H1 (cell line): ENCODE measurements around the gene COPZ1. TPM values are rescaled to one million over a fixed set of nuclear protein-coding genes. Genes with fewer than 3 reads are reported as not detected.

Source experiments
- CTCF ChIA-PET: fragments of 300-600 bp; sonication (Branson Sonifier 250); formaldehyde crosslinking; loops from one replicate; lab custom pipeline; 2021; ENCODE audit not compliant: partially characterized antibody; lab: Charles Lee
- POLR2A ChIA-PET: fragments of 300-600 bp; sonication (Branson Sonifier 250); formaldehyde crosslinking; loops from one replicate; lab custom pipeline; 2021; ENCODE audit warnings: inconsistent platforms; ENCODE audit not compliant: partially characterized antibody; lab: Charles Lee
- DNase-seq, 2 experiments: peaks; one replicate each; pipeline versions ENCODE4 v3.0.0 to v3.0.0-alpha.2; 2010 to 2022; ENCODE audit warnings: low spot score in 2 of 2, low read depth in 1 of 2, mixed read lengths in 1 of 2
- FAIRE-seq: peaks from 2 replicates; lab custom pipeline; 2011; peaks lifted over from hg19 to GRCh38; lab: Jason Lieb, UNC
- H2AFZ ChIP-seq: 2 replicates; pipeline ENCODE4 v1.8.1; 2012; ENCODE audit warnings: low read length, inconsistent platforms
- H2AK5ac ChIP-seq: 2 replicates; pipeline ENCODE4 v1.6.1; 2013; ENCODE audit warnings: low read depth, low read length
- H2BK120ac ChIP-seq: replicated peaks from 2 replicates; pipeline ENCODE3; 2013; ENCODE audit warnings: low read depth, low read length, inconsistent platforms
- H2BK12ac ChIP-seq: 2 replicates; pipeline ENCODE4 v1.6.1; 2013; ENCODE audit warnings: low read depth, low read length
- H2BK15ac ChIP-seq: 2 replicates; pipeline ENCODE4 v1.6.1; 2013; ENCODE audit warnings: low read length
- H2BK20ac ChIP-seq: 2 replicates; pipeline ENCODE4 v1.6.1; 2013; ENCODE audit warnings: low read length
- H2BK5ac ChIP-seq: 2 replicates; pipeline ENCODE4 v1.6.1; 2013; ENCODE audit warnings: low read depth, low read length
- H3K14ac ChIP-seq: 2 replicates; pipeline ENCODE4 v1.6.1; 2013; ENCODE audit warnings: inconsistent platforms; ENCODE audit not compliant: insufficient read length
- H3K18ac ChIP-seq: 2 replicates; pipeline ENCODE4 v1.6.1; 2013; ENCODE audit warnings: low read length; ENCODE audit errors: extremely low read depth
- H3K23ac ChIP-seq: 2 replicates; pipeline ENCODE4 v1.6.1; 2013; ENCODE audit warnings: inconsistent platforms; ENCODE audit not compliant: insufficient read length
- H3K23me2 ChIP-seq: 2 replicates; pipeline ENCODE4 v1.6.1; 2013; ENCODE audit warnings: low read depth, low read length
- H3K27ac ChIP-seq: 2 replicates; pipeline ENCODE4 v1.6.1; 2011; ENCODE audit warnings: low read depth, low read length, inconsistent platforms
- H3K27me3 ChIP-seq, 4 experiments: replicated peaks in 1 of 4; 1 replicate in 1 of 4; 2 replicates in 3 of 4; pipeline versions ENCODE4 v1.6.1 to v1.8.1; 2011 to 2013; ENCODE audit warnings: low read length in 3 of 4, mild to moderate bottlenecking in 3 of 4, inconsistent platforms in 2 of 4, mixed read lengths in 2 of 4, moderate library complexity in 1 of 4; ENCODE audit not compliant: control insufficient read depth in 3 of 4, insufficient read depth in 3 of 4; ENCODE audit errors: extremely low read depth in 1 of 4
- H3K36me3 ChIP-seq, 4 experiments: 2 replicates each; pipeline versions ENCODE4 v1.6.1 to v1.8.1; 2011 to 2013; ENCODE audit warnings: mild to moderate bottlenecking in 4 of 4, low read length in 3 of 4, moderate library complexity in 2 of 4, control low read depth in 1 of 4, inconsistent platforms in 1 of 4; ENCODE audit not compliant: insufficient read depth in 4 of 4, control insufficient read depth in 2 of 4
- H3K4ac ChIP-seq: replicated peaks from 2 replicates; pipeline ENCODE3; 2013; ENCODE audit warnings: low read length, low read depth, mixed read lengths, inconsistent platforms; ENCODE audit not compliant: insufficient read length
- H3K4me1 ChIP-seq, 4 experiments: replicated peaks in 1 of 4; 1 replicate in 1 of 4; 2 replicates in 3 of 4; pipeline versions ENCODE4 v1.6.1 to v1.8.1; 2011 to 2013; ENCODE audit warnings: low read length in 3 of 4, inconsistent platforms in 2 of 4, mixed read lengths in 1 of 4; ENCODE audit not compliant: insufficient read depth in 4 of 4, control insufficient read depth in 3 of 4
- H3K4me2 ChIP-seq, 2 experiments: 2 replicates each; pipeline versions ENCODE4 v1.6.1 to v1.8.1; 2011 to 2013; ENCODE audit warnings: low read depth in 2 of 2, low read length in 2 of 2, control low read depth in 1 of 2, inconsistent platforms in 1 of 2, mild to moderate bottlenecking in 1 of 2; ENCODE audit not compliant: insufficient read depth in 1 of 2
- H3K4me3 ChIP-seq, 4 experiments: fragments of 200-600, 300-600 bp in 1 of 4; sonication (generic), shearing (Covaris generic), sonication (Bioruptor Twin) in 1 of 4; 2 replicates each; pipeline versions ENCODE4 v1.5.1 to v1.8.1; 2011 to 2016; ENCODE audit warnings: low read length in 4 of 4, low read depth in 3 of 4, control low read depth in 2 of 4, inconsistent platforms in 2 of 4, mild to moderate bottlenecking in 2 of 4, mixed read lengths in 1 of 4, moderate library complexity in 1 of 4; ENCODE audit not compliant: insufficient read depth in 2 of 4; ENCODE audit errors: extremely low read depth in 1 of 4
- H3K56ac ChIP-seq: replicated peaks from 2 replicates; pipeline ENCODE3; 2013; ENCODE audit warnings: low read depth, mild to moderate bottlenecking, mixed read lengths, low read length, inconsistent platforms; ENCODE audit not compliant: insufficient read length
- H3K79me1 ChIP-seq: 2 replicates; pipeline ENCODE4 v1.6.1; 2013; ENCODE audit warnings: low read depth, low read length, control low read depth
- H3K79me2 ChIP-seq, 2 experiments: 2 replicates each; pipeline versions ENCODE4 v1.6.1 to v1.8.1; 2012 to 2013; ENCODE audit warnings: low read length in 2 of 2, mild to moderate bottlenecking in 2 of 2, inconsistent platforms in 1 of 2; ENCODE audit not compliant: insufficient read depth in 2 of 2, control insufficient read depth in 1 of 2
- H3K9ac ChIP-seq, 4 experiments: replicated peaks in 1 of 4; 1 replicate in 1 of 4; 2 replicates in 3 of 4; pipeline versions ENCODE4 v1.6.1 to v1.8.1; 2011 to 2013; ENCODE audit warnings: low read depth in 3 of 4, low read length in 3 of 4, control low read depth in 2 of 4, mild to moderate bottlenecking in 2 of 4, moderate library complexity in 2 of 4, inconsistent platforms in 1 of 4; ENCODE audit errors: extremely low read depth in 1 of 4
- H3K9me3 ChIP-seq, 2 experiments: 2 replicates each; pipeline versions ENCODE4 v1.6.1 to v1.8.1; 2012 to 2013; ENCODE audit warnings: mild to moderate bottlenecking in 2 of 2, moderate library complexity in 2 of 2, control low read depth in 1 of 2, inconsistent platforms in 1 of 2, low read depth in 1 of 2, low read length in 1 of 2, mixed read lengths in 1 of 2; ENCODE audit not compliant: insufficient read depth in 2 of 2
- H4K20me1 ChIP-seq, 2 experiments: replicated peaks in 1 of 2; 2 replicates each; pipeline versions ENCODE3 to v1.8.1; 2011 to 2013; ENCODE audit warnings: inconsistent platforms in 2 of 2, low read length in 2 of 2, mild to moderate bottlenecking in 1 of 2; ENCODE audit not compliant: insufficient read depth in 2 of 2, control insufficient read depth in 1 of 2
- H4K5ac ChIP-seq: 2 replicates; pipeline ENCODE4 v1.6.1; 2013; ENCODE audit warnings: low read length, low read depth, mixed read lengths, inconsistent platforms; ENCODE audit not compliant: insufficient read length
- H4K8ac ChIP-seq: 2 replicates; pipeline ENCODE4 v1.8.0; 2013; ENCODE audit warnings: mild to moderate bottlenecking, moderate library complexity, low read length, inconsistent platforms; ENCODE audit not compliant: insufficient read depth; ENCODE audit errors: extremely low read depth
- H4K91ac ChIP-seq: replicated peaks from 2 replicates; pipeline ENCODE3; 2013; ENCODE audit warnings: low read length, mixed read lengths, inconsistent platforms; ENCODE audit not compliant: insufficient read length
- FOSL1 ChIP-seq: IDR thresholded peaks from 2 replicates; pipeline ENCODE4 v1.6.1; 2011; ENCODE audit warnings: mild to moderate bottlenecking, low read depth, low read length, moderate library complexity; ENCODE audit not compliant: insufficient read depth
- MAX ChIP-seq: IDR thresholded peaks from 2 replicates; pipeline ENCODE4 v1.6.1; 2012; ENCODE audit warnings: inconsistent platforms
- RNF2 ChIP-seq: fragments of 200-900, 300-1000 bp; sonication (generic); IDR thresholded peaks from 2 replicates; pipeline ENCODE4 v1.7.1; 2016; ENCODE audit warnings: borderline replicate concordance, low read depth, mild to moderate bottlenecking, antibody characterized with exemption, low read length; ENCODE audit not compliant: poor library complexity, severe bottlenecking; ENCODE audit errors: missing control alignments
- TAF7 ChIP-seq: optimal IDR thresholded peaks from 2 replicates; pipeline ENCODE3; 2011; ENCODE audit warnings: low read depth, mild to moderate bottlenecking, inconsistent platforms, low read length, moderate library complexity, borderline replicate concordance
- WGBS, 2 experiments: shearing (Covaris generic) in 1 of 2; methylation state at CpG; one replicate each; pipeline versions ENCODE4 v1.1.6 to v1.1.7; 2013 to 2015; ENCODE audit warnings: low lambda C conversion rate in 2 of 2, mixed read lengths in 2 of 2, inconsistent platforms in 1 of 2, low coverage in 1 of 2, missing lambda C conversion rate in 1 of 2; ENCODE audit not compliant: insufficient replicate concordance in 2 of 2, insufficient coverage in 1 of 2, insufficient read length in 1 of 2; ENCODE audit errors: extremely low coverage in 1 of 2, missing lambda C conversion rate in 1 of 2; 5-methylcytosine and 5-hydroxymethylcytosine counted together
- polyA plus RNA-seq, 7 experiments: library from polyadenylated mRNA; depleted of rRNA in 3 of 7; stranded (reverse) in 5 of 7; unstranded in 2 of 7; fragments of >200 nt in 5 of 7; fragments of 200-250 nt in 2 of 7; gene quantifications; 1 replicate in 5 of 7; 2 replicates in 1 of 7; 4 replicates in 1 of 7; pipeline versions ENCODE4 v1.2.1 to v1.2.3, GENCODE V29; 2011 to 2013; ENCODE audit warnings: missing spikeins in 2 of 7, mixed read lengths in 2 of 7
- total RNA-seq: library from RNA; stranded (reverse); fragmentation: NEBNext Ultra II Directional; extraction: Animal tissue kit (Norgen Biotek cat#: 25700); gene quantifications from 2 replicates; pipeline ENCODE4 v1.2.1, GENCODE V29; 2021

The COPZ1 gene
- total and polyA plus RNA-seq, 2 of the 8 experiments (the other 6 are each of a cell fraction or from before 2014, with no cell fraction given), result 103 to 133 TPM

GRCh38 chr12:54393207-54393609 is 68.3 kb downstream of the COPZ1 start:
- no peak overlapping the region for H2AFZ ChIP-seq
- no peak overlapping the region for H3K4me3 ChIP-seq
- no peak overlapping the region for H3K14ac ChIP-seq
- H2BK120ac ChIP-seq, result no peak overlapping the region
- no peak overlapping the region for H2BK15ac ChIP-seq
- peaks cover 0 to 4% of the 10 kb centered on the region in 2 experiments for H4K20me1 ChIP-seq
- CTCF ChIA-PET, result interaction anchor here (0.5 to 5.5 kb wide), 28 partner anchors 8 to 451 kb away, joined by 3 to 110 read pairs (median 5); partner anchors contain the start of genes ITGA5 and ZNF385A
- WGBS, 2 experiments, result 70% methylated on average over 6 of the region's 6 CpGs; no CpG with 5 or more reads in 1 of the 2 experiments
- H3K79me2 ChIP-seq, result no peaks in the 10 kb centered on the region
- no peak overlapping the region for H4K8ac ChIP-seq
- no peak overlapping the region for H3K4me2 ChIP-seq
- H3K18ac ChIP-seq, result no peak overlapping the region
- no peak overlapping the region for H4K91ac ChIP-seq
- H3K23me2 ChIP-seq, result peaks cover 10% of the 10 kb centered on the region; the same call in 1 of the 2 replicates
- 0 out of 2 replicates have a peak, but pooled peaks cover 3% of the 10 kb centered on the region for H3K79me1 ChIP-seq
- TF ChIP-seq FOSL1 (no peak), RNF2 (no peak), TAF7 (no peak), MAX (no peak)
- TF ChIP-seq, all 59 proteins: peak for 0
- peaks cover 17 to 35% (median 29%) of the 10 kb centered on the region in 4 experiments for H3K4me1 ChIP-seq
- no peak overlapping the region for H2BK12ac ChIP-seq
- DNase-seq, result no peak
- no peak overlapping the region for H3K9ac ChIP-seq
- H4K5ac ChIP-seq, result no peak overlapping the region
- H3K27ac ChIP-seq, result no peak overlapping the region
- H3K9me3 ChIP-seq, result no peaks in the 10 kb centered on the region
- H3K36me3 ChIP-seq, result peaks cover 0 to 5% (median 3%) of the 10 kb centered on the region in 4 experiments; a peak in 4 of 8 replicates
- H3K27me3 ChIP-seq, result peaks cover 0 to 4% (median 0%) of the 10 kb centered on the region in 4 experiments; a peak in 2 of 7 replicates
- no peak overlapping the region for H2BK20ac ChIP-seq
- H3K56ac ChIP-seq, result no peak overlapping the region
- H3K4ac ChIP-seq, result no peak overlapping the region
- no peak for FAIRE-seq
- POLR2A ChIA-PET, result interaction anchor here (0.8 to 1.3 kb wide), 7 partner anchors 9 to 113 kb away, joined by 3 to 5 read pairs (median 3); partner anchors contain the start of genes HNRNPA1 and ZNF385A
- H3K23ac ChIP-seq, result no peak overlapping the region
- no peak overlapping the region for H2AK5ac ChIP-seq
- no peak overlapping the region for H2BK5ac ChIP-seq
